Measurements from ENCODE around the gene GUCY1A2.
"Not testable (repeated sequence)": the region's sequence is repeated elsewhere in the genome, so short reads cannot be mapped to it uniquely, and the experiment has no call there.

The GUCY1A2 gene

GRCh38 chr11:106840947-106841346 is 177.3 kb downstream of the GUCY1A2 start:
- no peak for DNase-seq
- intact Hi-C loops (cut with DNase I; ENCODE audit: low total_unique reads), result no loop called here
- no peak for TF ChIP-seq CTCF (IDR thresholded peaks at IDR 0.05)
- Histone ChIP-seq H3K4me1 (no peaks in the 10 kb centered on the region), H3K9me3 (no peaks in the 10 kb centered on the region), H3K36me3 (no peaks in the 10 kb centered on the region), H3K27me3 (no peaks in the 10 kb centered on the region), H3K27ac (no peak overlapping the region), H3K4me3 (no peak overlapping the region)

- Histone ChIP-seq H3K4me1 (no peaks in the 10 kb centered on the region), H3K36me3 (no peaks in the 10 kb centered on the region), H3K9me3 (no peaks in the 10 kb centered on the region), H3K27me3 (no peaks in the 10 kb centered on the region), H3K4me3 (no peak overlapping the region), H3K27ac (no peak overlapping the region)
- no peak for TF ChIP-seq CTCF (IDR thresholded peaks at IDR 0.05)
- DNase-seq, result no peak
- intact Hi-C loops (cut with DNase I; ENCODE audit: low total_unique reads), result no loop called here
Observed at GRCh38 chr11:106840146-106840545, 178.1 kb downstream of the GUCY1A2 start.

GRCh38 chr11:106834567-106834966 is 183.7 kb downstream of the GUCY1A2 start:
- Histone ChIP-seq H3K36me3 (no peaks in the 10 kb centered on the region), H3K27me3 (no peaks in the 10 kb centered on the region), H3K27ac (no peak overlapping the region), H3K4me3 (no peak overlapping the region), H3K4me1 (no peaks in the 10 kb centered on the region), H3K9me3 (no peaks in the 10 kb centered on the region)
- intact Hi-C loops (cut with DNase I; ENCODE audit: low total_unique reads), result no loop called here
- DNase-seq, result no peak
- TF ChIP-seq CTCF (IDR thresholded peaks at IDR 0.05), result no peak

GRCh38 chr11:106828976-106829375 is 189.3 kb downstream of the GUCY1A2 start:
- Histone ChIP-seq H3K27ac (no peak overlapping the region), H3K4me3 (no peak overlapping the region), H3K4me1 (no peaks in the 10 kb centered on the region), H3K27me3 (no peaks in the 10 kb centered on the region), H3K36me3 (no peaks in the 10 kb centered on the region), H3K9me3 (no peaks in the 10 kb centered on the region)
- intact Hi-C loops (cut with DNase I; ENCODE audit: low total_unique reads), result no loop called here
- no peak for TF ChIP-seq CTCF (IDR thresholded peaks at IDR 0.05)
- DNase-seq, result no peak

- Histone ChIP-seq H3K27ac (no peak overlapping the region), H3K4me3 (no peak overlapping the region), H3K9me3 (no peaks in the 10 kb centered on the region), H3K4me1 (no peaks in the 10 kb centered on the region), H3K27me3 (no peaks in the 10 kb centered on the region), H3K36me3 (no peaks in the 10 kb centered on the region)
- no peak for TF ChIP-seq CTCF (IDR thresholded peaks at IDR 0.05)
- no peak for DNase-seq
- intact Hi-C loops (cut with DNase I; ENCODE audit: low total_unique reads), result no loop called here
Observed at GRCh38 chr11:106828576-106828975, 189.7 kb downstream of the GUCY1A2 start.

- Histone ChIP-seq H3K4me3 (no peak overlapping the region), H3K36me3 (no peaks in the 10 kb centered on the region), H3K27me3 (no peaks in the 10 kb centered on the region), H3K27ac (no peak overlapping the region), H3K9me3 (no peaks in the 10 kb centered on the region), H3K4me1 (no peaks in the 10 kb centered on the region)
- no peak for DNase-seq
- intact Hi-C loops (cut with DNase I; ENCODE audit: low total_unique reads), result no loop called here
- no peak for TF ChIP-seq CTCF (IDR thresholded peaks at IDR 0.05)
Observed at GRCh38 chr11:106827687-106828086, 190.6 kb downstream of the GUCY1A2 start.

GRCh38 chr11:106826558-106826957 is 191.7 kb downstream of the GUCY1A2 start:
- intact Hi-C loops (cut with DNase I; ENCODE audit: low total_unique reads); H3K27me3 ChIP-seq; H3K4me3 ChIP-seq; H3K9me3 ChIP-seq; H3K36me3 ChIP-seq; DNase-seq; H3K27ac ChIP-seq; H3K4me1 ChIP-seq: not testable (repeated sequence)

Measured in tibial artery (tissue), 4 donors.